Nephron (organoid): ENCODE measurements around the gene PTGES.

Experiments used
- H3K27ac Mint-ChIP-seq, 3 experiments: 2 replicates each; pipeline ENCODE4 v1.8.0; 2020; ENCODE audit warnings: mixed read lengths in 3 of 3, mild to moderate bottlenecking in 2 of 3, moderate library complexity in 1 of 3
- H3K27me3 Mint-ChIP-seq: 2 replicates; pipeline ENCODE4 v1.8.0; 2021; ENCODE audit warnings: low read depth, mild to moderate bottlenecking, moderate library complexity, mixed read lengths
- H3K36me3 Mint-ChIP-seq: 2 replicates; pipeline ENCODE4 v1.8.0; 2020; ENCODE audit warnings: low read depth, mixed read lengths
- H3K4me1 Mint-ChIP-seq: 2 replicates; pipeline ENCODE4 v1.8.0; 2020; ENCODE audit warnings: mixed read lengths
- H3K4me3 Mint-ChIP-seq, 3 experiments: 2 replicates each; pipeline ENCODE4 v1.8.0; 2020; ENCODE audit warnings: mild to moderate bottlenecking in 3 of 3, mixed read lengths in 3 of 3, moderate library complexity in 2 of 3
- H3K9me3 Mint-ChIP-seq: 2 replicates; pipeline ENCODE4 v1.8.0; 2020; ENCODE audit warnings: mixed read lengths
- TF ChIP-seq, protein P1 (sequence below), 3 experiments: fragments of 200-600 bp; sonication (generic); IDR thresholded peaks; one replicate each; pipeline ENCODE4 v1.5.0; 2021; ENCODE audit warnings: antibody characterized with exemption in 3 of 3; ENCODE audit not compliant: unreplicated experiment in 3 of 3

Gene PTGES

GRCh38 chr9:129720865-129721545 is 31.8 kb downstream of the PTGES start:
- Mint-ChIP-seq H3K36me3 (peaks cover 3% of the 10 kb centered on the region), H3K4me3 (no peak overlapping the region)

GRCh38 chr9:129720181-129720864 is 32.5 kb downstream of the PTGES start:
- Mint-ChIP-seq H3K4me1 (peaks cover 11% of the 10 kb centered on the region), H3K27me3 (peaks cover 20% of the 10 kb centered on the region), H3K27ac (no peak overlapping the region), H3K36me3 (peaks cover 3% of the 10 kb centered on the region), H3K4me3 (no peak overlapping the region), H3K9me3 (no peaks in the 10 kb centered on the region)
- TF ChIP-seq, protein P1, sequence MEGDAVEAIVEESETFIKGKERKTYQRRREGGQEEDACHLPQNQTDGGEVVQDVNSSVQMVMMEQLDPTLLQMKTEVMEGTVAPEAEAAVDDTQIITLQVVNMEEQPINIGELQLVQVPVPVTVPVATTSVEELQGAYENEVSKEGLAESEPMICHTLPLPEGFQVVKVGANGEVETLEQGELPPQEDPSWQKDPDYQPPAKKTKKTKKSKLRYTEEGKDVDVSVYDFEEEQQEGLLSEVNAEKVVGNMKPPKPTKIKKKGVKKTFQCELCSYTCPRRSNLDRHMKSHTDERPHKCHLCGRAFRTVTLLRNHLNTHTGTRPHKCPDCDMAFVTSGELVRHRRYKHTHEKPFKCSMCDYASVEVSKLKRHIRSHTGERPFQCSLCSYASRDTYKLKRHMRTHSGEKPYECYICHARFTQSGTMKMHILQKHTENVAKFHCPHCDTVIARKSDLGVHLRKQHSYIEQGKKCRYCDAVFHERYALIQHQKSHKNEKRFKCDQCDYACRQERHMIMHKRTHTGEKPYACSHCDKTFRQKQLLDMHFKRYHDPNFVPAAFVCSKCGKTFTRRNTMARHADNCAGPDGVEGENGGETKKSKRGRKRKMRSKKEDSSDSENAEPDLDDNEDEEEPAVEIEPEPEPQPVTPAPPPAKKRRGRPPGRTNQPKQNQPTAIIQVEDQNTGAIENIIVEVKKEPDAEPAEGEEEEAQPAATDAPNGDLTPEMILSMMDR (IDR thresholded peaks at IDR 0.05; ENCODE audit: unreplicated experiment in 3 of 3): peak; percentile 13 to 35 (median 25)

More at GRCh38 chr9:129720865-129721545, 31.8 kb downstream of the PTGES start:
- TF ChIP-seq, protein P1 (IDR thresholded peaks at IDR 0.05; ENCODE audit: unreplicated experiment in 3 of 3): no peak
- H3K4me1 Mint-ChIP-seq: peaks cover 9% of the 10 kb centered on the region
- peaks cover 22% of the 10 kb centered on the region for H3K27me3 Mint-ChIP-seq
- no peaks in the 10 kb centered on the region for H3K9me3 Mint-ChIP-seq
- H3K27ac Mint-ChIP-seq: no peak overlapping the region

GRCh38 chr9:129719135-129719534 is 33.7 kb downstream of the PTGES start:
- no peak overlapping the region for H3K4me3 Mint-ChIP-seq
- peaks cover 3% of the 10 kb centered on the region for H3K36me3 Mint-ChIP-seq
- no peaks in the 10 kb centered on the region for H3K9me3 Mint-ChIP-seq
- H3K27ac Mint-ChIP-seq: no peak overlapping the region
- TF ChIP-seq, protein P1 (IDR thresholded peaks at IDR 0.05; ENCODE audit: unreplicated experiment in 3 of 3): no peak
- H3K4me1 Mint-ChIP-seq: peaks cover 11% of the 10 kb centered on the region
- peaks cover 16% of the 10 kb centered on the region for H3K27me3 Mint-ChIP-seq

- TF ChIP-seq, protein P1 (IDR thresholded peaks at IDR 0.05; ENCODE audit: unreplicated experiment in 3 of 3): no peak
- Mint-ChIP-seq H3K4me3 (no peak overlapping the region), H3K27me3 (peaks cover 16% of the 10 kb centered on the region), H3K9me3 (no peaks in the 10 kb centered on the region), H3K36me3 (peaks cover 3% of the 10 kb centered on the region), H3K4me1 (peaks cover 11% of the 10 kb centered on the region), H3K27ac (no peak overlapping the region)
Observed at GRCh38 chr9:129718647-129719046, 34.2 kb downstream of the PTGES start.

DNA sequence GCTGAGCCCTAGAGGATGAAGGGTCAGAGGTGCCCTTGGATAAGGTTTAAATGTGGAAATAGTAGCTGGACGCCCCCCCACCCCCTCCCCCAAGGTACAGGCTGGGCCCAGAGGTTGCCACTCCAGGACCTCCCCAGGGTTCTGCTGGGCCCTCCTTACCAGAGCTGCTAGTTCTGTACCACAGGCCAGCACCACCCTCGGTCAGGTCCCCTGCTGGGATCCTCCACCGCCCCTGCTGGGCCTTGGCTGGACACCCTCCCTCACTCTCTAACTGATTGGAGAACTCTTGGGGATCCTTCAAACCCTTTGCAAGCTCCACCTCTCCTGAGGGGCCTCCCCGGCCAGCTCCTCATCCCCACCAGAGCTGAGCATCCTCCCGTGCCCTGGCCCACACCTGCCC is 34.9 kb downstream of the PTGES start:
- no peak overlapping the region for H3K27ac Mint-ChIP-seq
- no peaks in the 10 kb centered on the region for H3K9me3 Mint-ChIP-seq
- no peak overlapping the region for H3K4me3 Mint-ChIP-seq
- peaks cover 3% of the 10 kb centered on the region for H3K36me3 Mint-ChIP-seq
- H3K4me1 Mint-ChIP-seq: peaks cover 13% of the 10 kb centered on the region
- H3K27me3 Mint-ChIP-seq: peaks cover 16% of the 10 kb centered on the region
- TF ChIP-seq, protein P1 (IDR thresholded peaks at IDR 0.05; ENCODE audit: unreplicated experiment in 3 of 3): no peak
